Superior temporal gyrus (tissue), 1 donor: Measurements from ENCODE around the gene RERE.

Experiments
- DNase-seq: peaks from one replicate; pipeline ENCODE4 v3.0.0-alpha.2; 2016; ENCODE audit errors: extremely low spot score

Gene RERE

GRCh38 chr1:8667869-8668594 lies 149.4 kb downstream of the RERE start:
- no peak for DNase-seq

- DNase-seq, result no peak
Observed at GRCh38 chr1:8666389-8667167, 150.9 kb downstream of the RERE start.

GRCh38 chr1:8665833-8666232 lies 151.6 kb downstream of the RERE start:
- DNase-seq, result no peak

- no peak for DNase-seq
Observed at GRCh38 chr1:8664887-8665286, 152.6 kb downstream of the RERE start.

GRCh38 chr1:8663915-8664329 lies 153.5 kb downstream of the RERE start:
- DNase-seq, result no peak

GRCh38 chr1:8663090-8663802 lies 154.2 kb downstream of the RERE start:
- no peak for DNase-seq

- DNase-seq, result no peak
Observed at GRCh38 chr1:8662380-8663072, 154.9 kb downstream of the RERE start.

- no peak for DNase-seq
Observed at GRCh38 chr1:8661185-8662110, 156.0 kb downstream of the RERE start.

- peak; percentile 81 for DNase-seq
Observed at GRCh38 chr1:8660411-8660828, 157.0 kb downstream of the RERE start.

GRCh38 chr1:8659593-8659992 lies 157.8 kb downstream of the RERE start:
- DNase-seq, result peak; percentile 29

- no peak for DNase-seq
Observed at GRCh38 chr1:8653878-8654277, 163.6 kb downstream of the RERE start.

- DNase-seq, result no peak
Observed at GRCh38 chr1:8652467-8653046, 164.9 kb downstream of the RERE start.

- no peak for DNase-seq
Observed at GRCh38 chr1:8651962-8652361, 165.5 kb downstream of the RERE start.

- no peak for DNase-seq
Observed at GRCh38 chr1:8651236-8651890, 166.1 kb downstream of the RERE start.

GRCh38 chr1:8649875-8650274 lies 167.6 kb downstream of the RERE start:
- DNase-seq, result no peak

GRCh38 chr1:8649027-8649426 lies 168.4 kb downstream of the RERE start:
- DNase-seq, result no peak

- DNase-seq, result no peak
Observed at GRCh38 chr1:8646996-8647395, 170.4 kb downstream of the RERE start.

GRCh38 chr1:8646189-8646588 lies 171.3 kb downstream of the RERE start:
- no peak for DNase-seq

- DNase-seq, result no peak
Observed at GRCh38 chr1:8643542-8644536, 173.6 kb downstream of the RERE start.
